PC-9 (cell line): ENCODE results near the gene MAP3K5. TPM values are rescaled to one million over a fixed set of nuclear protein-coding genes. Genes with fewer than 3 reads are reported as not detected.
"Not testable (repeated sequence)": the region's sequence is repeated elsewhere in the genome, so short reads cannot be mapped to it uniquely, and the experiment has no call there.

ENCODE experiments used
- BruUV-seq: library from RNA; stranded (reverse); fragments of 400-500 nt; replicated peaks from 2 replicates; lab custom pipeline; 2021; lab: Mats Ljungman, UMichigan
- CTCF ChIA-PET: fragments of 300-600 bp; sonication (Branson Sonifier 250); formaldehyde crosslinking; loops from one replicate; lab custom pipeline; 2022; ENCODE audit warnings: antibody characterized with exemption; lab: Charles Lee
- POLR2A ChIA-PET: fragments of 300-600 bp; sonication (Branson Sonifier 250); formaldehyde crosslinking; loops from one replicate; lab custom pipeline; 2022; ENCODE audit warnings: antibody characterized with exemption; ENCODE audit not compliant: unreplicated experiment; lab: Charles Lee
- DNase-seq, 2 experiments: peaks; one replicate each; pipeline versions ENCODE4 v3.0.0 to v3.0.0-alpha.2; 2015 to 2022; ENCODE audit warnings: mixed read lengths in 1 of 2
- H2AFZ ChIP-seq: fragments of 200-600 bp; sonication (generic); 2 replicates; pipeline ENCODE4 v1.8.1; 2017; ENCODE audit warnings: antibody characterized with exemption
- H3F3A ChIP-seq: fragments of 200-600 bp; sonication (generic); 2 replicates; pipeline ENCODE4 v1.8.1; 2017; ENCODE audit warnings: antibody characterized with exemption, mild to moderate bottlenecking, low read depth; ENCODE audit not compliant: insufficient read depth
- H3K27ac ChIP-seq: fragments of 200-600 bp; sonication (generic); 2 replicates; pipeline ENCODE4 v1.6.1; 2016; ENCODE audit warnings: mixed run types
- H3K27me3 ChIP-seq: fragments of 200-600 bp; sonication (generic); 2 replicates; pipeline ENCODE4 v1.6.1; 2016; ENCODE audit warnings: low read depth, mixed run types; ENCODE audit not compliant: insufficient read depth
- H3K36me3 ChIP-seq: fragments of 200-600 bp; sonication (generic); 2 replicates; pipeline ENCODE4 v1.6.1; 2016; ENCODE audit warnings: low read depth, mixed run types
- H3K4me1 ChIP-seq: fragments of 200-600 bp; sonication (generic); replicated peaks from 2 replicates; pipeline ENCODE4 v1.6.1; 2016; ENCODE audit warnings: mixed run types; ENCODE audit not compliant: insufficient read depth
- H3K4me2 ChIP-seq: fragments of 200-600 bp; sonication (generic); 2 replicates; pipeline ENCODE4 v1.6.1; 2017; ENCODE audit warnings: mixed run types
- H3K4me3 ChIP-seq: fragments of 200-600 bp; sonication (generic); 2 replicates; pipeline ENCODE4 v1.6.1; 2016; ENCODE audit warnings: mixed run types
- H3K79me2 ChIP-seq: fragments of 200-600 bp; sonication (generic); 2 replicates; pipeline ENCODE4 v1.6.1; 2017; ENCODE audit warnings: low read depth, mixed run types
- H3K9me2 ChIP-seq: fragments of 200-600 bp; sonication (generic); 2 replicates; pipeline ENCODE4 v1.8.1; 2017; ENCODE audit warnings: mild to moderate bottlenecking; ENCODE audit not compliant: insufficient read depth
- H3K9me3 ChIP-seq: fragments of 200-600 bp; sonication (generic); 2 replicates; pipeline ENCODE4 v1.8.1; 2016; ENCODE audit warnings: low read depth; ENCODE audit not compliant: insufficient read depth
- H4K20me1 ChIP-seq: fragments of 200-600 bp; sonication (generic); 2 replicates; pipeline ENCODE4 v1.8.1; 2017; ENCODE audit not compliant: insufficient read depth
- CTCF ChIP-seq: fragments of 200-600 bp; sonication (generic); conservative IDR thresholded peaks from 2 replicates; pipeline ENCODE4 v1.6.1; 2017; ENCODE audit warnings: mixed run types, antibody characterized with exemption, mild to moderate bottlenecking, moderate library complexity
- EZH2 ChIP-seq: fragments of 200-600 bp; sonication (generic); IDR thresholded peaks from 2 replicates; pipeline ENCODE4 v1.8.0; 2017; ENCODE audit warnings: antibody characterized with exemption, low read depth
- intact Hi-C: fragments of 100-400 bp; cut with micrococcal nuclease; formaldehyde crosslinking; loops from one replicate; pipeline ENCODE4 v1.10.0; 2022; ENCODE audit not compliant: unreplicated experiment
- total RNA-seq: library from RNA; stranded (reverse); gene quantifications from 2 replicates; pipeline ENCODE4 v1.2.3, GENCODE V29; 2021

Gene MAP3K5
- total RNA-seq, 1 experiment from 2014 or later: 10.9 TPM

GRCh38 chr6:136816656-136817055, 24.4 kb upstream of the MAP3K5 start:
- H3K36me3 ChIP-seq: no peaks in the 10 kb centered on the region
- CTCF ChIA-PET: no interaction called here
- no peaks in the 10 kb centered on the region for H3K27me3 ChIP-seq
- H3K4me1 ChIP-seq: peaks cover 4% of the 10 kb centered on the region
- TF ChIP-seq EZH2 (no peak), CTCF (no peak)
- H3K4me2 ChIP-seq: no peak overlapping the region
- 0 out of 2 replicates have a peak overlapping the region, but pooled peaks have one; percentile 34 for H2AFZ ChIP-seq
- no TSS peak for BruUV-seq
- H3K4me3 ChIP-seq: no peak overlapping the region
- H4K20me1 ChIP-seq: no peaks in the 10 kb centered on the region
- no peaks in the 10 kb centered on the region for H3F3A ChIP-seq
- no peaks in the 10 kb centered on the region for H3K79me2 ChIP-seq
- no peaks in the 10 kb centered on the region for H3K9me2 ChIP-seq
- POLR2A ChIA-PET: no interaction called here
- no peaks in the 10 kb centered on the region for H3K9me3 ChIP-seq
- no peak for DNase-seq
- H3K27ac ChIP-seq: no peak overlapping the region
- intact Hi-C loops: no loop called here

GRCh38 chr6:136815608-136816007, 23.3 kb upstream of the MAP3K5 start:
- POLR2A ChIA-PET: interaction anchor here (0.6 kb wide), 1 partner anchor 143 kb away, joined by 10 read pairs; no protein-coding TSS in a partner anchor
- H3K27me3 ChIP-seq, H3K4me2 ChIP-seq, BruUV-seq, H3K9me2 ChIP-seq, H4K20me1 ChIP-seq, H3K36me3 ChIP-seq, H3K9me3 ChIP-seq, H3K27ac ChIP-seq, H3K4me1 ChIP-seq, H3K79me2 ChIP-seq, H3F3A ChIP-seq, H2AFZ ChIP-seq, intact Hi-C loops, CTCF ChIA-PET, DNase-seq, H3K4me3 ChIP-seq: not testable (repeated sequence)

GRCh38 chr6:136812174-136812573, 19.9 kb upstream of the MAP3K5 start:
- Histone ChIP-seq H3K4me3 (no peak overlapping the region), H2AFZ (no peak overlapping the region), H3K4me1 (no peaks in the 10 kb centered on the region), H3K4me2 (no peak overlapping the region), H3K27me3 (no peaks in the 10 kb centered on the region), H3K36me3 (no peaks in the 10 kb centered on the region), H3K27ac (no peak overlapping the region), H4K20me1 (no peaks in the 10 kb centered on the region), H3K9me3 (no peaks in the 10 kb centered on the region), H3K79me2 (no peaks in the 10 kb centered on the region), H3F3A (no peaks in the 10 kb centered on the region), H3K9me2 (no peaks in the 10 kb centered on the region)
- intact Hi-C loops: no loop called here
- TF ChIP-seq CTCF (no peak), EZH2 (no peak)
- BruUV-seq: no TSS peak
- CTCF ChIA-PET: no interaction called here
- POLR2A ChIA-PET: no interaction called here
- DNase-seq: no peak

- H3K36me3 ChIP-seq: no peaks in the 10 kb centered on the region
- H3K9me3 ChIP-seq: no peaks in the 10 kb centered on the region
- H3K27ac ChIP-seq: no peak overlapping the region
- H3K27me3 ChIP-seq: no peaks in the 10 kb centered on the region
- CTCF ChIA-PET: no interaction called here
- H3K79me2 ChIP-seq: no peaks in the 10 kb centered on the region
- H2AFZ ChIP-seq: 0 out of 2 replicates have a peak overlapping the region, but pooled peaks have one; percentile 3
- POLR2A ChIA-PET: no interaction called here
- intact Hi-C loops: no loop called here
- no peaks in the 10 kb centered on the region for H3K9me2 ChIP-seq
- no peak overlapping the region for H3K4me3 ChIP-seq
- H3K4me1 ChIP-seq: no peaks in the 10 kb centered on the region
- no peaks in the 10 kb centered on the region for H3F3A ChIP-seq
- no peak overlapping the region for H3K4me2 ChIP-seq
- DNase-seq: no peak
- TF ChIP-seq EZH2: no peak
- TF ChIP-seq CTCF: no peak
- no peaks in the 10 kb centered on the region for H4K20me1 ChIP-seq
- BruUV-seq: no TSS peak
Measured at GRCh38 chr6:136811272-136811671, 19.0 kb upstream of the MAP3K5 start.
